ENCODE results near the gene GRAMD2A. TPM values are rescaled to one million over a fixed set of nuclear protein-coding genes. Genes with fewer than 3 reads are reported as not detected.
"Not testable (repeated sequence)": the region's sequence is repeated elsewhere in the genome, so short reads cannot be mapped to it uniquely, and the experiment has no call there.

GRAMD2A gene
- polyA plus RNA-seq, 3 donors = 0.09 to 0.10 TPM; not detected in 1

GRCh38 chr15:72173864-72174550 is 23.6 kb downstream of the GRAMD2A start:
- no peak overlapping the region for H3K27ac ChIP-seq (ENCODE audit: low read depth, low read length)
- 85 to 87% (median 86%) methylated on average over 12 of the region's 12 CpGs for WGBS, 3 donors

- H3K27ac ChIP-seq (ENCODE audit: low read depth, low read length) = no peak overlapping the region
- 87 to 93% (median 90%) methylated on average over 6 of the region's 6 CpGs for WGBS, 3 donors
Observed at GRCh38 chr15:72173401-72173800, 24.2 kb downstream of the GRAMD2A start.

- H3K27ac ChIP-seq (ENCODE audit: low read depth, low read length) = no peak overlapping the region
- WGBS, 3 donors = 82 to 90% (median 88%) methylated on average over 5 of the region's 5 CpGs
Observed at GRCh38 chr15:72172796-72173195, 24.8 kb downstream of the GRAMD2A start.

- 77 to 86% (median 84%) methylated on average over 10 of the region's 10 CpGs for WGBS, 3 donors
- H3K27ac ChIP-seq (ENCODE audit: low read depth, low read length) = not testable (repeated sequence)
Observed at GRCh38 chr15:72171978-72172377, 25.6 kb downstream of the GRAMD2A start.

- no peak overlapping the region for H3K27ac ChIP-seq (ENCODE audit: low read depth, low read length)
- WGBS, 3 donors = 86 to 94% (median 91%) methylated on average over 7 of the region's 7 CpGs
Observed at GRCh38 chr15:72170691-72171090, 26.9 kb downstream of the GRAMD2A start.

- WGBS, 3 donors = 86 to 92% (median 90%) methylated on average over 16 of the region's 16 CpGs
- H3K27ac ChIP-seq (ENCODE audit: low read depth, low read length) = no peak overlapping the region
Observed at GRCh38 chr15:72169921-72170611, 27.5 kb downstream of the GRAMD2A start.

- 67 to 82% (median 81%) methylated on average over 9 to 10 of the region's 10 CpGs for WGBS, 3 donors
- H3K27ac ChIP-seq (ENCODE audit: low read depth, low read length) = no peak overlapping the region
Observed at GRCh38 chr15:72169236-72169920, 28.2 kb downstream of the GRAMD2A start.

- WGBS, 3 donors = 60 to 72% (median 63%) methylated on average over 4 of the region's 4 CpGs
- no peak overlapping the region for H3K27ac ChIP-seq (ENCODE audit: low read depth, low read length)
Observed at GRCh38 chr15:72168808-72169190, 28.8 kb downstream of the GRAMD2A start.

GRCh38 chr15:72168131-72168807 is 29.3 kb downstream of the GRAMD2A start:
- no peak overlapping the region for H3K27ac ChIP-seq (ENCODE audit: low read depth, low read length)

GRCh38 chr15:72167445-72167844 is 30.1 kb downstream of the GRAMD2A start:
- 76 to 83% (median 79%) methylated on average over 6 of the region's 6 CpGs for WGBS, 3 donors
- no peak overlapping the region for H3K27ac ChIP-seq (ENCODE audit: low read depth, low read length)

More at GRCh38 chr15:72168131-72168807, 29.3 kb downstream of the GRAMD2A start:
- 32 to 54% (median 39%) methylated on average over 7 of the region's 7 CpGs for WGBS, 3 donors

- 87 to 95% (median 91%) methylated on average over 5 of the region's 5 CpGs for WGBS, 3 donors
- H3K27ac ChIP-seq (ENCODE audit: low read depth, low read length) = no peak overlapping the region
Observed at GRCh38 chr15:72166716-72167417, 30.7 kb downstream of the GRAMD2A start.

GRCh38 chr15:72163719-72164118 is 33.9 kb downstream of the GRAMD2A start:
- 68 to 83% (median 81%) methylated on average over 4 of the region's 4 CpGs for WGBS, 3 donors
- no peak overlapping the region for H3K27ac ChIP-seq (ENCODE audit: low read depth, low read length)

GRCh38 chr15:72162569-72162968 is 35.0 kb downstream of the GRAMD2A start:
- 80 to 91% (median 84%) methylated on average over 4 to 5 of the region's 5 CpGs for WGBS, 3 donors
- H3K27ac ChIP-seq (ENCODE audit: low read depth, low read length) = no peak overlapping the region

GRCh38 chr15:72161361-72162132 is 36.0 kb downstream of the GRAMD2A start:
- no peak overlapping the region for H3K27ac ChIP-seq (ENCODE audit: low read depth, low read length)
- WGBS, 3 donors = 77 to 87% (median 87%) methylated on average over 7 of the region's 7 CpGs

GRCh38 chr15:72160696-72161245 is 36.8 kb downstream of the GRAMD2A start:
- no peak overlapping the region for H3K27ac ChIP-seq (ENCODE audit: low read depth, low read length)
- WGBS, 3 donors = 91 to 93% (median 91%) methylated on average over 5 of the region's 5 CpGs

- H3K27ac ChIP-seq (ENCODE audit: low read depth, low read length) = no peak overlapping the region
- 86 to 91% (median 89%) methylated on average over 2 of the region's 2 CpGs for WGBS, 3 donors
Observed at GRCh38 chr15:72156928-72157327, 40.7 kb downstream of the GRAMD2A start.

Measured in adipose tissue (tissue), 3 donors.